ENCODE data around the gene BAIAP2. TPM values are rescaled to one million over a fixed set of nuclear protein-coding genes. Genes with fewer than 3 reads are reported as not detected.

The BAIAP2 gene
- total and polyA plus RNA-seq, 2 of the 13 experiments (the other 11 are each of a cell fraction or from before 2014, with no cell fraction given): 22.5 to 24.0 TPM

GRCh38 chr17:81083125-81083765 lies 48.3 kb downstream of the BAIAP2 start (continued):
- TF ChIP-seq E2F2 (CRISPR knock-in tag; IDR thresholded peaks at IDR 0.05; ENCODE audit: borderline replicate concordance) (peak; percentile 91; the same call in 1 of the 2 replicates), EEA1 (CRISPR knock-in tag; IDR thresholded peaks at IDR 0.05; ENCODE audit: borderline replicate concordance) (no peak), ZBTB26 (CRISPR knock-in tag; IDR thresholded peaks at IDR 0.05; ENCODE audit: borderline replicate concordance) (peak; percentile 54), BRD4 (CRISPR knock-in tag; IDR thresholded peaks at IDR 0.05) (peak; percentile 69; the same call in 1 of the 2 replicates), ZNF749 (CRISPR knock-in tag; IDR thresholded peaks at IDR 0.05; ENCODE audit: borderline replicate concordance) (peak; percentile 48; the same call in 1 of the 2 replicates), FOXJ3 (CRISPR knock-in tag; IDR thresholded peaks at IDR 0.05; ENCODE audit: borderline replicate concordance) (peak; percentile 97), HNRNPK (IDR thresholded peaks at IDR 0.05; ENCODE audit: low read depth, low read length, poor library complexity, severe bottlenecking) (no peak), HMG20A (CRISPR knock-in tag; IDR thresholded peaks at IDR 0.05; ENCODE audit: borderline replicate concordance) (peak; percentile 45; the same call in 1 of the 2 replicates), TRIM24 (CRISPR knock-in tag; IDR thresholded peaks at IDR 0.05) (no peak), POGK (CRISPR knock-in tag; conservative IDR thresholded peaks at IDR 0.05) (peak; percentile 91), ZBTB39 (CRISPR knock-in tag; IDR thresholded peaks at IDR 0.05) (no peak), ZNF746 (CRISPR knock-in tag; IDR thresholded peaks at IDR 0.05) (peak; percentile 97), THAP7 (CRISPR knock-in tag; IDR thresholded peaks at IDR 0.05) (peak; percentile 97), PAWR (CRISPR knock-in tag; IDR thresholded peaks at IDR 0.05; ENCODE audit: borderline replicate concordance) (no peak), ZFP1 (CRISPR knock-in tag; IDR thresholded peaks at IDR 0.05) (peak; percentile 91), HDAC1 (CRISPR knock-in tag; IDR thresholded peaks at IDR 0.05) (peak; percentile 97), ZNF275 (CRISPR knock-in tag; IDR thresholded peaks at IDR 0.05; ENCODE audit: borderline replicate concordance) (peak; percentile 75), MATR3 (CRISPR knock-in tag; IDR thresholded peaks at IDR 0.05) (no peak), CSRNP2 (CRISPR knock-in tag; conservative IDR thresholded peaks at IDR 0.05; ENCODE audit: low read depth) (no peak)
